Dendritic cell treated with granulocyte-macrophage colony-stimulating factor and Interleukin-4, amounts not matched to agents 40 ng/mL and 50 ng/mL, for 4 days (primary cell): Measurements from ENCODE around the gene DTNA.
"Not testable (repeated sequence)": the region's sequence is repeated elsewhere in the genome, so short reads cannot be mapped to it uniquely, and the experiment has no call there.

ENCODE experiments used
- H3K27ac Mint-ChIP-seq: one replicate; pipeline ENCODE4 v1.8.0; 2022; ENCODE audit warnings: mild to moderate bottlenecking, mixed read lengths
- H3K27me3 Mint-ChIP-seq: one replicate; pipeline ENCODE4 v1.8.0; 2022; ENCODE audit warnings: mild to moderate bottlenecking, mixed read lengths
- H3K36me3 Mint-ChIP-seq: one replicate; pipeline ENCODE4 v1.8.0; 2022; ENCODE audit warnings: low read depth, mixed read lengths
- H3K4me1 Mint-ChIP-seq: one replicate; pipeline ENCODE4 v1.8.0; 2022; ENCODE audit warnings: low read depth, mixed read lengths
- H3K4me3 Mint-ChIP-seq: one replicate; pipeline ENCODE4 v1.8.0; 2022; ENCODE audit warnings: mild to moderate bottlenecking, moderate library complexity, mixed read lengths
- H3K9me3 Mint-ChIP-seq: one replicate; pipeline ENCODE4 v1.8.0; 2022; ENCODE audit warnings: mixed read lengths
- intact Hi-C: fragments of 100-400 bp; cut with micrococcal nuclease; formaldehyde crosslinking; loops from one replicate; pipeline ENCODE4 v1.15.0; 2022

DTNA gene

GRCh38 chr18:34704823-34705222 is 5.3 kb upstream of the DTNA start:
- no peaks in the 10 kb centered on the region for H3K27me3 Mint-ChIP-seq
- H3K36me3 Mint-ChIP-seq = no peaks in the 10 kb centered on the region
- no peaks in the 10 kb centered on the region for H3K9me3 Mint-ChIP-seq
- no peak overlapping the region for H3K4me3 Mint-ChIP-seq
- H3K27ac Mint-ChIP-seq = no peak overlapping the region
- peaks cover 11% of the 10 kb centered on the region for H3K4me1 Mint-ChIP-seq
- intact Hi-C loops = no loop called here

- H3K4me1 Mint-ChIP-seq = peaks cover 20% of the 10 kb centered on the region
- intact Hi-C loops = no loop called here
- no peak overlapping the region for H3K4me3 Mint-ChIP-seq
- H3K27me3 Mint-ChIP-seq = no peaks in the 10 kb centered on the region
- no peaks in the 10 kb centered on the region for H3K9me3 Mint-ChIP-seq
- no peak overlapping the region for H3K27ac Mint-ChIP-seq
- no peaks in the 10 kb centered on the region for H3K36me3 Mint-ChIP-seq
Measured at GRCh38 chr18:34707670-34708069, 2.4 kb upstream of the DTNA start.

GRCh38 chr18:34709104-34709503 is 994 bp upstream of the DTNA start:
- no peak overlapping the region for H3K27ac Mint-ChIP-seq
- H3K27me3 Mint-ChIP-seq = no peaks in the 10 kb centered on the region
- intact Hi-C loops = no loop called here
- no peaks in the 10 kb centered on the region for H3K9me3 Mint-ChIP-seq
- no peaks in the 10 kb centered on the region for H3K36me3 Mint-ChIP-seq
- H3K4me3 Mint-ChIP-seq = no peak overlapping the region
- H3K4me1 Mint-ChIP-seq = peaks cover 20% of the 10 kb centered on the region

GRCh38 chr18:34710458-34710914 is 388 bp downstream of the DTNA start:
- Mint-ChIP-seq H3K27ac (peak overlapping the region; percentile 34), H3K4me1 (peaks cover 20% of the 10 kb centered on the region), H3K9me3 (no peaks in the 10 kb centered on the region), H3K27me3 (no peaks in the 10 kb centered on the region), H3K36me3 (no peaks in the 10 kb centered on the region), H3K4me3 (no peak overlapping the region)
- intact Hi-C loops = no loop called here

- no peaks in the 10 kb centered on the region for H3K27me3 Mint-ChIP-seq
- H3K36me3 Mint-ChIP-seq = no peaks in the 10 kb centered on the region
- intact Hi-C loops = no loop called here
- H3K27ac Mint-ChIP-seq = no peak overlapping the region
- H3K4me1 Mint-ChIP-seq = peaks cover 20% of the 10 kb centered on the region
- no peaks in the 10 kb centered on the region for H3K9me3 Mint-ChIP-seq
- no peak overlapping the region for H3K4me3 Mint-ChIP-seq
Measured at GRCh38 chr18:34710934-34711333, 836 bp downstream of the DTNA start.

GRCh38 chr18:34716111-34716510 is 6.0 kb downstream of the DTNA start:
- H3K9me3 Mint-ChIP-seq, H3K27ac Mint-ChIP-seq, H3K4me1 Mint-ChIP-seq, H3K27me3 Mint-ChIP-seq, H3K4me3 Mint-ChIP-seq, intact Hi-C loops, H3K36me3 Mint-ChIP-seq: not testable (repeated sequence)

GRCh38 chr18:34718610-34719009 is 8.5 kb downstream of the DTNA start:
- Mint-ChIP-seq H3K4me3 (no peak overlapping the region), H3K27me3 (no peaks in the 10 kb centered on the region), H3K27ac (no peak overlapping the region), H3K4me1 (no peaks in the 10 kb centered on the region), H3K36me3 (no peaks in the 10 kb centered on the region), H3K9me3 (no peaks in the 10 kb centered on the region)
- intact Hi-C loops = no loop called here

GRCh38 chr18:34720220-34720619 is 10.1 kb downstream of the DTNA start:
- H3K27me3 Mint-ChIP-seq = no peaks in the 10 kb centered on the region
- intact Hi-C loops = no loop called here
- no peaks in the 10 kb centered on the region for H3K4me1 Mint-ChIP-seq
- H3K36me3 Mint-ChIP-seq = no peaks in the 10 kb centered on the region
- no peak overlapping the region for H3K4me3 Mint-ChIP-seq
- H3K27ac Mint-ChIP-seq = no peak overlapping the region
- H3K9me3 Mint-ChIP-seq = peaks cover 6% of the 10 kb centered on the region

- Mint-ChIP-seq H3K4me3 (no peak overlapping the region), H3K27me3 (no peaks in the 10 kb centered on the region), H3K4me1 (no peaks in the 10 kb centered on the region), H3K36me3 (no peaks in the 10 kb centered on the region), H3K9me3 (peaks cover 6% of the 10 kb centered on the region), H3K27ac (no peak overlapping the region)
- intact Hi-C loops = no loop called here
Measured at GRCh38 chr18:34723143-34723542, 13.0 kb downstream of the DTNA start.

GRCh38 chr18:34725737-34726136 is 15.6 kb downstream of the DTNA start:
- H3K27me3 Mint-ChIP-seq, H3K4me1 Mint-ChIP-seq, H3K36me3 Mint-ChIP-seq, H3K27ac Mint-ChIP-seq, H3K4me3 Mint-ChIP-seq, intact Hi-C loops, H3K9me3 Mint-ChIP-seq: not testable (repeated sequence)

- Mint-ChIP-seq H3K27ac (no peak overlapping the region), H3K4me1 (no peaks in the 10 kb centered on the region)
- intact Hi-C loops = no loop called here
Measured at GRCh38 chr18:34726286-34727004, 16.3 kb downstream of the DTNA start.

GRCh38 chr18:34729264-34729663 is 19.2 kb downstream of the DTNA start:
- Mint-ChIP-seq H3K4me3 (no peak overlapping the region), H3K4me1 (no peaks in the 10 kb centered on the region), H3K9me3 (peaks cover 6% of the 10 kb centered on the region), H3K27ac (no peak overlapping the region), H3K36me3 (no peaks in the 10 kb centered on the region), H3K27me3 (peaks cover 2% of the 10 kb centered on the region)
- intact Hi-C loops = no loop called here

More at GRCh38 chr18:34726286-34727004, 16.3 kb downstream of the DTNA start:
- Mint-ChIP-seq H3K36me3 (no peaks in the 10 kb centered on the region), H3K9me3 (peaks cover 6% of the 10 kb centered on the region), H3K27me3 (peaks cover 2% of the 10 kb centered on the region), H3K4me3 (no peak overlapping the region)

GRCh38 chr18:34729740-34730355 is 19.8 kb downstream of the DTNA start:
- no peak overlapping the region for H3K4me3 Mint-ChIP-seq
- H3K4me1 Mint-ChIP-seq = no peaks in the 10 kb centered on the region
- peaks cover 2% of the 10 kb centered on the region for H3K27me3 Mint-ChIP-seq
- no peak overlapping the region for H3K27ac Mint-ChIP-seq
- H3K9me3 Mint-ChIP-seq = peaks cover 2% of the 10 kb centered on the region
- intact Hi-C loops = no loop called here
- no peaks in the 10 kb centered on the region for H3K36me3 Mint-ChIP-seq

- no peaks in the 10 kb centered on the region for H3K36me3 Mint-ChIP-seq
- H3K27ac Mint-ChIP-seq = no peak overlapping the region
- intact Hi-C loops = no loop called here
- no peak overlapping the region for H3K4me3 Mint-ChIP-seq
- no peaks in the 10 kb centered on the region for H3K9me3 Mint-ChIP-seq
- no peaks in the 10 kb centered on the region for H3K4me1 Mint-ChIP-seq
- H3K27me3 Mint-ChIP-seq = peaks cover 2% of the 10 kb centered on the region
Measured at GRCh38 chr18:34730774-34731173, 20.7 kb downstream of the DTNA start.

- peaks cover 2% of the 10 kb centered on the region for H3K27me3 Mint-ChIP-seq
- no peaks in the 10 kb centered on the region for H3K36me3 Mint-ChIP-seq
- H3K9me3 Mint-ChIP-seq = no peaks in the 10 kb centered on the region
- no peaks in the 10 kb centered on the region for H3K4me1 Mint-ChIP-seq
- H3K27ac Mint-ChIP-seq = no peak overlapping the region
- intact Hi-C loops = no loop called here
- no peak overlapping the region for H3K4me3 Mint-ChIP-seq
Measured at GRCh38 chr18:34734056-34734455, 24.0 kb downstream of the DTNA start.
